GM18526 (cell line): ENCODE measurements around the gene PTPN7.

Experiments used
- POLR2A ChIP-seq: IDR thresholded peaks from 3 replicates; pipeline ENCODE4 v1.6.1; 2011; ENCODE audit not compliant: insufficient read length; ENCODE audit errors: extremely low read depth

The PTPN7 gene

GRCh38 chr1:202162418-202163280, 2.2 kb upstream of the PTPN7 start:
- TF ChIP-seq POLR2A: no peak

- TF ChIP-seq POLR2A: no peak
These were observed 1.6 kb upstream of the PTPN7 start for GRCh38 chr1:202162047-202162417.

DNA sequence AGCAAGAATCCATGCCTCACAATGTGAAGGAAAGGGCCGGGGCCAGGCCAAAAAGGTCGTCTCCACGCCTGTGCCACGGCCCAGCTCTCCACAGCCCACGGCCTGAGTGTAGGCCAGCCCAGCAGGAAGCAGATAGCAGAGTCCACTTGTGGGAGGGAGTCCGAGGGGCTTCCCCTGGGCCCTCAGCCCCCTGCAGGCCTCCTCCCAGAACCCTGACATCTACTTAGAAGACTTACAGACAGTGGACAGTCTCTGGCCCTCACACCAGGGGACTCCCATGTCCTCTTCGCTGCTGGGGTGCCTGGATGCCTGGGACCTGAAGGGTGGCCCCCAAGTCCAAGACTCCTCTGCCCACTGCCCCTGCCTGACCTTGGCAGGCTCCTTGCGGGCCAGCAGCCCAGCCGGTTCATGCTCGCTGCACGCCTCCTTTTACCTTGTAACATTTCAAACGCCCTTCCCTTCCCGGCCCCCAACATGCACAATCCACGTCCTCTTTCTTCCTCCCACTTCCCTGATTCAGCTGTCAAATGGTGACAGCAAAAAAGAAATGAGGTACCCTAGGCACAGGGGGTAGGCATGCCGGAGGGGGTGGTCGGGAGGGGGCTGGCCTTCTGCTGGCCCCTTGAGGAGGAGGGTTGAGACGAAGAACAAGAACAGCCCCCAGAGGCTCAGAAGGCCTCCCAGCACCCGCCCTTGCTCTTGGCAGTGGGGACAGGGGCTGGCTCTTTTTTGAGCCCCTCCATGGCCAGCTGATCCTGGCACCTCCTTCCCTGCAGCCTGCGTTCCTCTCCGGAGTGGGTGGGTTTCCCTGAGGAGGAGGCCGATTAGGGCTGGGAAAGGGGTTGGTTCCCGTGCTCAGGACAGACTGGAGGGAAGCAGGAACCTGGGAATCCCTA, 997 bp upstream of the PTPN7 start:
- no peak for TF ChIP-seq POLR2A

DNA sequence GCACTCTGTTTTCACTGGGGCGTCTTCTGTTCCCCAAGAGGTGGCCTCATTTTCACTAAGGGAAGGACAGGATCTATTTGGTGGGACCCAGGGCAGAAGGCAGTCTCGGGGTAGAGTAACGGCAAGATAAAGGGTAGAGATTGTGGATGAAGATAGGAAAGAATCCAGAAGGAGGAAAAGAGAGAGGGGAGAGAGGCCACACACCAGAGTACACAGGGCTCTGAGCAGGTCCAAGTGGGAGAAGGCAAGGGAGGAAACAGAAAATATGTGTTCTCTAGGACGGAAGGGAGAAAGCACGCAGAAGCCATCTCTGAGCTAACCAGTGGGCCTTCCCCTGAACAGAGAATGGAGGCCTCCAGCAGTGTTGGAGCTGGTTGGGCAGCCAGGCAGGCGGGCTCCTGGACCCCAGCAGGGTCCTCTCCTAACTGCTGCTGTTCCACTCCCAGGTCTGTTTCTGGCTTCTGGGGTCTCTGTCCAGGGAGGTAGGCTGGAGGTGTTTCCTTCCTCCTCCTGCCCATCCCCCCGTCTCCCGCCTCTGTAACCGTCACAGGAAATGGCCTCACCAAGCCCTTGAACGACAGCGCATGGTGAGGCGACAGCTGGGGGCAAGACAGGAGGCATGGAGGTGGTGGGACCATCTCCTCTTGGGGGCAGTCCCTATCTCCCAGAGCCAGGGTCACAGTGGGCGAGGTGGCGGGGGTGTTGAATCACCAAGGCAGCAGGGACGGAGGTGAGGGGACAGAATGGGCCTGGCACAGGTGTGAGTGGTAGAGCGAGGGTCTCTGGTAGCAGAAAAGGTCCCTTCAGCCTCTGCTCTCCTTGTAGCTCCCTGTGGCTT, 649 bp downstream of the PTPN7 start:
- TF ChIP-seq POLR2A: peak; percentile 35

- peak; percentile 26 for TF ChIP-seq POLR2A
These were observed 1.4 kb downstream of the PTPN7 start for GRCh38 chr1:202158810-202159533.

DNA sequence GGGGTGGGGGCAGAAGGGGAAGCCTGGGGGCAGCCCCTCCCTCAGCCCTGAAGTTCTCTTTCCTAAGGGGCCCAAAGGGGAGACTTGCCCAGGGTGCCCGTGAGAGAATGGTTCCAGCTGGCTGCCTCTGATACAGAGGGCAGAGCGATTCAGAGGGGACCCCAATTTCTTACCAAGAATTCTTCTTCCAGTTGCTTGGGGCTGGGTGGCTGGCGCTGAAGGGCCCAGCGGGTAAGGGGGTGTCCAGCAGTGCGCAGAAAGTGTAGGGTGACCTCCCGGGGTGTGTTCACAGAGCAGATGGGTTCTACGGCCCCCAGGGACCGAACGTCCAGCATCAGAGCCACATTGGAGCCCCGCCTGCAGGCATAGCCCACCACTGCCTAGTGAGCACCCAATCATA, 2.5 kb downstream of the PTPN7 start:
- TF ChIP-seq POLR2A: no peak

DNA sequence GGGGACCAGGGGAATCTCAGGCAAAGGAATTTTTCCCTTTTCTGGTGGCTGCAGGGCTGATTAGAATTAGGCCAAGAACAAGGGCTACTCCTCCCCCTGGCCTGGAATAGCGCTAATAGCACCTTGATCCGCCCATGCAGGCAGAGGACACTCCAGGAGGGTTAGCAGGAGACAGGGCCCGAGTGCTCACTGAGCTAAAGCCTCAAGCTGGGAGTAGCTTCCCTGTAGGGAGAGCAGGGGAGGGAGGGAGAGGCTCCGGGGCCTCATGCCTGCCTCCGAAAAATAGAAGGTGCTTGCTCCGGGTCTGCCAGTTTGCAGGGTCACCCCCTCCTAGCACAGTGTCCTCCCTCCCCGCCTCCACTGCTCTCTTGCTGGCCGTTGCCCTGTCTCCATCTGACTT, 3.8 kb downstream of the PTPN7 start:
- no peak for TF ChIP-seq POLR2A

DNA sequence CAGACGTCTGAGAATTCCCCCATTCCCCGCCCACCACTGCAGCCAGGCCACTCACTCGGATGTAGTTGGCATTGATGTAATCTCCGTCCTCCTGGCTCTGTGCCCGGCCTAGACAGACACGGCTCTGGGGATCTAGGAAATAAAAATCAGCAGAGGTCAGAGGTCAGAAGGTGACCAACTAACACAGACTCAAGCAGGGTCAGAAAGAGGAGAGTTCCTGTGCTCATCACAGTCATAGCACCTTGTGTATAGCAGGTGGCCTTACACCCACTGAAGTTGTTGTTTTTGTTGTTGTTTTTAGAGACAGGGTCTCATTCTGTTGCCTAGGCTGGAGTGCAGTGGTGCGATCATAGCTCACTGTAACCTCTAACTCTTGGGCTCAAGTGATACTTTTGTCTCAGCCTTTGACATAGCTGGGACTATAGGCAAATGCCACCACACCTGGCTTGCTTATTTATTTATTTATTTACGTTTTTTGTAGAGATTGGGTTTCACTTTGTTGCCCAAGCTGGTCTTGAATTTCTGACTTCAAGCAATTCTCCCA, 4.9 kb downstream of the PTPN7 start:
- no peak for TF ChIP-seq POLR2A

- TF ChIP-seq POLR2A: no peak
These were observed 5.5 kb downstream of the PTPN7 start for GRCh38 chr1:202154766-202155477.

- no peak for TF ChIP-seq POLR2A
These were observed 6.1 kb downstream of the PTPN7 start for GRCh38 chr1:202154148-202154765.

- TF ChIP-seq POLR2A: no peak
These were observed 7.1 kb downstream of the PTPN7 start for GRCh38 chr1:202153284-202153683.

DNA sequence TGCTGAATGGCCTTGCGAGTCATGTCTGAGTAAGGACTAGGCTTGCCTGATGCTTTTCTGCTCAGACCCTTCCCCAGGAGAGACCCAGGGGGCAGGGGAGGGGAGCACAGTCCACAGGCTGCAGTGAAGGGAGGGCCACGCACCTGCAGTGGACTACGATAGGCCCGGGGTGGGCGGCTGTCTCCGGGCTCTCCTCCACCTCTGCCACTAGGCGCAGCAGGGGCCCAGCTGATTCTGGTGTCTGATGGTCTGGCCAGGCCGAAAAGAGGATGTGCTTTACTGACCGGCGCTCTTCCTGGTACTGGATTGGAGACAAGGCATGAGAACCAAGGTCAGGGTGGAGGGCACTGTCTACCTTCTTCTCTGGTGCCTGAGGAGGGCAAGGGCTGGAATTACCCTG, 8.0 kb downstream of the PTPN7 start:
- no peak for TF ChIP-seq POLR2A

- TF ChIP-seq POLR2A: no peak
These were observed 9.4 kb downstream of the PTPN7 start for GRCh38 chr1:202151045-202151444.
